Stimulated activated CD8-positive, alpha-beta memory T cell treated with anti-CD3 and anti-CD28 coated beads, Interleukin-4, amount 100 ng/mL, for 24 hours (primary cell): ENCODE measurements around the gene KIRREL1.

Experiments
- DNase-seq: peaks from one replicate; pipeline ENCODE4 v3.0.0-alpha.2; 2020; ENCODE audit warnings: low read depth

The KIRREL1 gene

GRCh38 chr1:158007667-158008386 lies 14.4 kb downstream of the KIRREL1 start:
- no peak for DNase-seq

- DNase-seq = no peak
Observed at GRCh38 chr1:158008630-158009029, 15.2 kb downstream of the KIRREL1 start.

GRCh38 chr1:158011714-158012113 lies 18.3 kb downstream of the KIRREL1 start:
- no peak for DNase-seq

GRCh38 chr1:158013840-158014730 lies 20.6 kb downstream of the KIRREL1 start:
- DNase-seq = no peak

- no peak for DNase-seq
Observed at GRCh38 chr1:158014731-158015320, 21.4 kb downstream of the KIRREL1 start.

- no peak for DNase-seq
Observed at GRCh38 chr1:158016651-158017335, 23.3 kb downstream of the KIRREL1 start.

GRCh38 chr1:158017800-158018595 lies 24.6 kb downstream of the KIRREL1 start:
- DNase-seq = no peak

- no peak for DNase-seq
Observed at GRCh38 chr1:158019171-158019868, 25.9 kb downstream of the KIRREL1 start.

- no peak for DNase-seq
Observed at GRCh38 chr1:158020259-158020885, 26.9 kb downstream of the KIRREL1 start.

- no peak for DNase-seq
Observed at GRCh38 chr1:158020886-158021620, 27.6 kb downstream of the KIRREL1 start.

GRCh38 chr1:158021721-158022120 lies 28.3 kb downstream of the KIRREL1 start:
- DNase-seq = no peak

GRCh38 chr1:158022554-158023312 lies 29.3 kb downstream of the KIRREL1 start:
- DNase-seq = no peak

- no peak for DNase-seq
Observed at GRCh38 chr1:158024737-158025136, 31.3 kb downstream of the KIRREL1 start.

GRCh38 chr1:158025576-158026230 lies 32.3 kb downstream of the KIRREL1 start:
- DNase-seq = no peak

- no peak for DNase-seq
Observed at GRCh38 chr1:158026651-158027050, 33.2 kb downstream of the KIRREL1 start.

- DNase-seq = no peak
Observed at GRCh38 chr1:158027508-158027907, 34.1 kb downstream of the KIRREL1 start.

GRCh38 chr1:158028969-158029368 lies 35.5 kb downstream of the KIRREL1 start:
- no peak for DNase-seq

GRCh38 chr1:158035014-158035413 lies 41.6 kb downstream of the KIRREL1 start:
- DNase-seq = no peak
